GM12874 (cell line): Measurements from ENCODE around the gene STX16.

Source experiments
- TF ChIP-seq, protein P1 (sequence below): IDR thresholded peaks from 2 replicates; pipeline ENCODE4 v1.5.1; 2011; ENCODE audit warnings: low read depth, mild to moderate bottlenecking, control low read depth, low read length, moderate library complexity; ENCODE audit not compliant: insufficient read depth

Gene STX16

GRCh38 chr20:58647796-58648501 lies 3.1 kb upstream of the STX16 start:
- TF ChIP-seq, protein P1, sequence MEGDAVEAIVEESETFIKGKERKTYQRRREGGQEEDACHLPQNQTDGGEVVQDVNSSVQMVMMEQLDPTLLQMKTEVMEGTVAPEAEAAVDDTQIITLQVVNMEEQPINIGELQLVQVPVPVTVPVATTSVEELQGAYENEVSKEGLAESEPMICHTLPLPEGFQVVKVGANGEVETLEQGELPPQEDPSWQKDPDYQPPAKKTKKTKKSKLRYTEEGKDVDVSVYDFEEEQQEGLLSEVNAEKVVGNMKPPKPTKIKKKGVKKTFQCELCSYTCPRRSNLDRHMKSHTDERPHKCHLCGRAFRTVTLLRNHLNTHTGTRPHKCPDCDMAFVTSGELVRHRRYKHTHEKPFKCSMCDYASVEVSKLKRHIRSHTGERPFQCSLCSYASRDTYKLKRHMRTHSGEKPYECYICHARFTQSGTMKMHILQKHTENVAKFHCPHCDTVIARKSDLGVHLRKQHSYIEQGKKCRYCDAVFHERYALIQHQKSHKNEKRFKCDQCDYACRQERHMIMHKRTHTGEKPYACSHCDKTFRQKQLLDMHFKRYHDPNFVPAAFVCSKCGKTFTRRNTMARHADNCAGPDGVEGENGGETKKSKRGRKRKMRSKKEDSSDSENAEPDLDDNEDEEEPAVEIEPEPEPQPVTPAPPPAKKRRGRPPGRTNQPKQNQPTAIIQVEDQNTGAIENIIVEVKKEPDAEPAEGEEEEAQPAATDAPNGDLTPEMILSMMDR: no peak

- TF ChIP-seq, protein P1: no peak
These were observed 1.5 kb upstream of the STX16 start for GRCh38 chr20:58649288-58650180.

- TF ChIP-seq, protein P1: peak; percentile 55; the same call in 1 of the 2 replicates
These were observed 805 bp upstream of the STX16 start for GRCh38 chr20:58650181-58650775.

DNA sequence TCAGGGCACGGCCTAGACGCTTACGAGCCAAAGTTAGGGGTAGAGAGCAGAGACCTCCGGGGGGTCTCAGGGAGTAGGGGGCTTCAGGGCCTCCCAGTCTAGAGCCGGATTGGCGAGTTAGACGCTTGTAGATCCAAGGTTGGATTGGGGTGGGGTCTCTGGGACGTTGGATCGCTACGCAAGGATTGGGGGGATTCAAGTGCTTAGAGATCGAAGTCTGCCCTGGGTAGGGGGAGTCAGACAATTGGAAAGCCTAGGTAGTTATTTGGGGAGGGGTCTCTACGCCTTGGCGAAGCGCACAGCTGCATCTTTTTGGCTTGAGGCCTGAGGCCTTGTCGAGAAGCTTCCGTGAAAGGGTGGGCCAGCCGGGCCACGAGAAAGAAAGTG lies 469 bp downstream of the STX16 start:
- TF ChIP-seq, protein P1: no peak

DNA sequence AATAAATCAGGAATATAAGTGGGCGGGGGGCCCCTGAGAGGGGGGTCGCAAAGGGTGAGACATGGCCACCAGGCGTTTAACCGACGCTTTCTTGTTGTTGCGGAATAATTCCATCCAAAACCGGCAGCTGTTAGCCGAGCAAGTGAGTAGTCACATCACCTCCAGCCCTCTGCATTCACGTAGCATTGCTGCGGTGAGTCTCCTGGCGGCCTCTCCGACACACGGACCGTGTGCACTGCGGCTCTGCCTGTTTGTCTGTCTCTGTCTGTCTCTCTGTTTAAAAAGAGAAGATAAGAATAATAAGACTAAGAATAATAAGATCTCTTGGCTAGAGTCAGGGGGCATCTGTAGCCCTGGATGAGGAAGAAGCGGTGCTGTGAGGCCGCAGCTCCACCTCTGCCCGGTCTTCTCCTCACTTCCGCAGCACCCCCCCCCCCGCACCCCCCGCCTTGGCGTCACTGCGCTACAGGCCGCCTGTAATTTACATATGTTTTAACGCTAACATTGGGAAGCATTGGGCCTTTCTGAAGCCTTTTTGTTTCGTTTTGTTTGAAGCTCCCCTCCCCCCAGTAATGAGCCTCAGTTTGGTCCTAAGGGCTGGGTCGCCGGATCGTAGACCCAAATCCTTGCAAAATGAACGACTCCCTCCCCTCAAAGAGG lies 993 bp downstream of the STX16 start:
- TF ChIP-seq, protein P1: no peak

DNA sequence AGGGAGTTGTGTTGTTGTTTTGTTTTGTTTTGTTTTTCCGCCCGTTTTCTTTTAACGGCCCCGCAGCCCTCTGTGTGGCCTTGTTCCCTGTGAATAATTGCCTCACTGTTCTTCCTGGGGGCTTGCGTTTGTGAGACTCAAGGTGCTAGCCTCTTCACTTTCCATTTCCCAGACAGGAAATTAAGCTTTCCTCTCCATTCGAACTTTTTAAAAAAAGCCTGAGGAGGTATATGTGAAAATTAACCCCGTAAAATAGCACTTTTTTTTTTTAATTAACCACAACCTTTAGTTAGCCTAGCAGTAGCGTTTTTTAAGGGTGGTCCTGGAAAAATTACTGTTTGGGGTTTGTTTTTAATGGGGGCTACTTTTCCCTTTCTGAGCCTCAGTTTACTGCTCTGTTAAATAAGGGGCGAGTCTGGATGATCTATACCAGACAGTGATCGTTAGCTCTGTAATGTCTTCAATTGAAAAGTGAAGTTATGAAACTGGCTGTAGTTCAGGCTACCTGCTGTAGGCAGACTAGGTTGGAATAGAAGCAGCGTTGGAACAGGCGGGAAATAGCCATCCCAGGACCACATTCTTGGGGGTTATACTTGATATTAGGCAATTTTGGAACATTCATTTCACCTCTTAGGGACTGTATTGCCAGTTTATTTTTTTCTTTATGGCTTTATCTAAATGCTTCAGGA lies 1.7 kb downstream of the STX16 start:
- TF ChIP-seq, protein P1: no peak
